Aorta (tissue), 5 donors: ENCODE results near the gene GARIN5B. TPM values are rescaled to one million over a fixed set of nuclear protein-coding genes. Genes with fewer than 3 reads are reported as not detected.
A peak's percentile ranks its signal among the peaks of the same experiment; 100 is the strongest.

Experiments used
- ATAC-seq: fragments of 200-7000 bp; cut with Tn5 transposase; one replicate; pipeline ENCODE4 v1.9.1; 2022; ENCODE audit warnings: moderate library complexity; ENCODE audit not compliant: low FRiP score
- DNase-seq, 2 donors: peaks; one replicate each; pipeline ENCODE4 v3.0.0-alpha.2; 2020
- H3K27ac ChIP-seq, 2 donors: one replicate each; pipeline ENCODE4 v1.5.1; 2013; ENCODE audit warnings: low read length in 2 of 2, mild to moderate bottlenecking in 2 of 2, moderate library complexity in 2 of 2, control low read depth in 1 of 2, inconsistent platforms in 1 of 2, low read depth in 1 of 2
- H3K27me3 ChIP-seq, 2 donors: one replicate each; pipeline ENCODE4 v1.6.1; 2013; ENCODE audit warnings: control low read depth in 1 of 2, low read length in 1 of 2, mild to moderate bottlenecking in 1 of 2, moderate library complexity in 1 of 2; ENCODE audit not compliant: insufficient read depth in 2 of 2, control insufficient read depth in 1 of 2
- H3K36me3 ChIP-seq, 2 donors: one replicate each; pipeline ENCODE4 v1.6.1; 2013; ENCODE audit warnings: control low read depth in 1 of 2, low read length in 1 of 2, mild to moderate bottlenecking in 1 of 2; ENCODE audit not compliant: insufficient read depth in 2 of 2, control insufficient read depth in 1 of 2
- H3K4me1 ChIP-seq, 2 donors: one replicate each; pipeline ENCODE4 v1.6.1; 2013; ENCODE audit warnings: low read length in 2 of 2, control low read depth in 1 of 2, mild to moderate bottlenecking in 1 of 2, moderate library complexity in 1 of 2; ENCODE audit not compliant: insufficient read depth in 2 of 2, control insufficient read depth in 1 of 2
- H3K4me3 ChIP-seq, 2 donors: one replicate each; pipeline ENCODE4 v1.5.1; 2013; ENCODE audit warnings: low read length in 2 of 2, control low read depth in 1 of 2, mild to moderate bottlenecking in 1 of 2
- H3K9me3 ChIP-seq: one replicate; pipeline ENCODE4 v1.6.1; 2013; ENCODE audit warnings: mild to moderate bottlenecking, low read length; ENCODE audit not compliant: control insufficient read depth
- WGBS, 2 donors: extraction: QIAGEN DNeasy Blood & Tissue Kit; methylation state at CpG; one replicate each; pipeline ENCODE4 v1.1.7; 2013; 5-methylcytosine and 5-hydroxymethylcytosine counted together
- intact Hi-C, 2 donors: fragments of 100-400 bp; cut with DNase I; formaldehyde crosslinking; loops; one replicate each; pipeline versions ENCODE4 v1.14.2 to v1.15.0; 2022
- polyA plus RNA-seq, 2 donors: library from polyadenylated mRNA; stranded (reverse); fragments of 200-250 nt; gene quantifications; one replicate each; pipeline ENCODE4 v1.2.3, GENCODE V29; 2013
- total RNA-seq, 2 donors: library from RNA; stranded (reverse); fragmentation: NEBNext Ultra II Directional; extraction: Animal tissue kit (Norgen Biotek cat#: 25700); gene quantifications; one replicate each; pipeline ENCODE4 v1.2.1, GENCODE V29; 2021
- donor health status: healthy with polysubstance abuse.
- donor health status: Bipolar disorder and iron deficiency.
- donor health status: DM: no; HTN: no; CAD: no.
- donor health status: DM: no; HTN: no; CAD: no.
- donor health status: DM: yes; HTN: yes; CAD: no.

GARIN5B gene
- total and polyA plus RNA-seq, 4 donors: not detected

DNA sequence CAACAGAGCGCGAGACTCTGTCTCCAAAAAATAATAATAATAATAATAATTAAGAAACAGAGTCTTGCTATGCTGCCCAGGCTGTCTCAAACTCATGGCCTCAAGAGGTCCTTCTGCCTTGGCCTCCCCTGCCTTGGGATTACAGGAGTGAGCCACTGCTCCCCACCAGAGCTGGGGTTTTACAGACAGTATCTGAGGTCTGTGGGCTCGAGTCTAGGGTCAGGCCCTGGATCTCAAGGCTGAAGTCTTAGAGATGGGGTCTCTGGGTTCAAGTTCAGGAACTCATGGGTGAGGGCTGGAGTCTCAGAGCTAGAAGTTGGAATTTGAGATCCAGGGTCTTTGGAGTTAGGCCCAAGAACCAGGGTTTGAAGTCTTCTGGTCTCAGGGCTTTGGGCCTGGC, 3.7 kb upstream of the GARIN5B start:
- Histone ChIP-seq H3K4me3 (no peak overlapping the region), H3K4me1 (no peaks in the 10 kb centered on the region), H3K9me3 (no peaks in the 10 kb centered on the region), H3K36me3 (no peaks in the 10 kb centered on the region), H3K27me3 (no peaks in the 10 kb centered on the region), H3K27ac (no peak overlapping the region)
- ATAC-seq (no peak), DNase-seq (no peak)
- intact Hi-C loops: no loop called here
- WGBS, 2 donors: 68 to 78% methylated on average over 3 of the region's 3 CpGs

DNA sequence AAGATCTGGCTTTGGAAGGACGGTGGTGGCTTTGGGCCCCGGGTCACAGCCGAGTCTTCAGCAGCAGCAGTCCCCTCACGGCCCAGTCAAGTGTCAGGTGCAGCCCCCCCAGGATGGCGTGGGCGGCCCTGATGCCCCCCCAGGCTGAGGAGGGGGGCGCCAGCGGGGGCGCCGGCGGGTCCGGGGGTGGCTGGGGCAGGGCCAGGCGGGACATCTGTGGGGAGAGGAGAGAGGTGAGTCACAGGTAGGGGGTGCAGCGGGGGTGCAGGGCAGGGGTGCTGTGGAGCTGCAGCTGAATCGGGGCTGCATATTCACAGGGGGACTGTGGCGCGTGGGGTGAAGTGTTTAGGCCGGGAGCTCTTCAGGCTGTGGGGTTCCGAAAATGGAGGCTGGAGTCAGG, 2.9 kb upstream of the GARIN5B start:
- no peaks in the 10 kb centered on the region for H3K36me3 ChIP-seq
- 77 to 78% methylated on average over 18 to 19 of the region's 19 CpGs for WGBS, 2 donors
- no peaks in the 10 kb centered on the region for H3K9me3 ChIP-seq
- H3K4me3 ChIP-seq: no peak overlapping the region
- DNase-seq (peak in 1 of 2 donors; percentile 30), ATAC-seq (no peak)
- intact Hi-C loops: no loop called here
- no peaks in the 10 kb centered on the region for H3K27me3 ChIP-seq
- no peak overlapping the region for H3K27ac ChIP-seq
- H3K4me1 ChIP-seq: no peaks in the 10 kb centered on the region

DNA sequence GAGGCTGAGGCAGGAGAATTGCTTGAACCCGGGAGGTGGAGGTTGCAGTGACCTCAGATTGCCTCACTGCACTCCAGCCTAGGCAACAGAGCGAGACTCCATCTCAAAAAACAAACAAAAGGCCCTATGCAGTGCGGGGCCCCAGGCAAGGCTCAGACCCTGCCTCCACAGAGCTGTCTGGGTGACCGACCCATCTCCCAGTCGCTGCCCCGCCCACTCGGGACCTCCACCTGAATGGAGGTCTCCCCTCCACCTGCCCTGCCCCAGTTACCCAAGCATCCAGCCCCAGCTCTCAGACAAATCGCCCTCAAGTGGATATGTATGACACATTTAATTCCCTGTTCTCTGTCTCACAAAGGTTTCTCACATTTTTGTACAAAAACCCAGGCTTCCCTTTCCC, 2.2 kb upstream of the GARIN5B start:
- Histone ChIP-seq H3K4me1 (no peaks in the 10 kb centered on the region), H3K27me3 (no peaks in the 10 kb centered on the region), H3K4me3 (no peak overlapping the region), H3K36me3 (no peaks in the 10 kb centered on the region), H3K9me3 (no peaks in the 10 kb centered on the region), H3K27ac (no peak overlapping the region)
- ATAC-seq (no peak), DNase-seq (peak in 1 of 2 donors; percentile 34)
- intact Hi-C loops: no loop called here
- WGBS, 2 donors: 90 to 91% methylated on average over 8 of the region's 8 CpGs

DNA sequence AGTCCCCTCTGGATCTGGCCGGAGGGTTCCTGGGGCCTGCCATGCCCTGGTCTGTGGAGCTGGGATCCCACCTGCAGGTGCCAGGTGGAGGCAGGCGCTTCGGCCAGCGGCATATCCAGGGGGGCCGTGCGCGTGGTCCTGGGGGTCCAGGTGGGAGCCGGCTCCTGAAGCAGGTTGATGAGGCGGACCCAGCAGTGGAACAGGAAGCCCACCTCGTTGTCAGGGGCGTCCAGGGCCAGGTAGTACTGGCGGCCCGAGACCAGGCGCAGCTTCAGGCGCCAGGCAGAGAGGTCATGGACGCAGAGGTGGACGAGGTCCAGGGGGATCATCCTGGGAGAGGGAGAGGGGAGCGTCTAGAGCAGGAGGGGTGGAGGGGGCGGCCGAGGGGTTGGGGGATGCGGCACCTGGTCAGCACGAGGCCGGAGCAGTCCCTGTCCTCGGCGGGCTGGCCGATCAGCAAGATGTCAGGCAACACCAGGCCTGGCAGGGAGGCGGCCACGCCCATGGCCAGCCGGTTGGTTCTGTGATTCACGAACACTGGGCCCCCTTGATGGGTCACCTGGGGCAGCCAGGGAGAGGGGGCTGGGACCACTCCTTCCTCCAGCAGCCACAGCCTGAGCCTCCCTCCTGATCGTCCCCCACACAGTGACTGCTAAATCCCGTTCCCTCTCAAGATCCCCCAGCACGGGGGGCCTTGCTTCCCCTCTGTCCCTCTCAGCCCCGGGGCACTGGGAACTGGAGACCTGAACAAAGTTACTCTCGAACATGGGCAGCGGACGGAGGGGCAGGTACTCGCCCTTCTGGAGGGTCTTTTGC, 678 bp downstream of the GARIN5B start:
- Histone ChIP-seq H3K4me1 (no peaks in the 10 kb centered on the region), H3K4me3 (no peak overlapping the region), H3K9me3 (no peaks in the 10 kb centered on the region), H3K27me3 (no peaks in the 10 kb centered on the region), H3K27ac (no peak overlapping the region), H3K36me3 (no peaks in the 10 kb centered on the region)
- peak; percentile 37 to 72 for DNase-seq
- no peak for ATAC-seq
- 74 to 75% methylated on average over 36 to 38 of the region's 38 CpGs for WGBS, 2 donors
- intact Hi-C loops: no loop called here

DNA sequence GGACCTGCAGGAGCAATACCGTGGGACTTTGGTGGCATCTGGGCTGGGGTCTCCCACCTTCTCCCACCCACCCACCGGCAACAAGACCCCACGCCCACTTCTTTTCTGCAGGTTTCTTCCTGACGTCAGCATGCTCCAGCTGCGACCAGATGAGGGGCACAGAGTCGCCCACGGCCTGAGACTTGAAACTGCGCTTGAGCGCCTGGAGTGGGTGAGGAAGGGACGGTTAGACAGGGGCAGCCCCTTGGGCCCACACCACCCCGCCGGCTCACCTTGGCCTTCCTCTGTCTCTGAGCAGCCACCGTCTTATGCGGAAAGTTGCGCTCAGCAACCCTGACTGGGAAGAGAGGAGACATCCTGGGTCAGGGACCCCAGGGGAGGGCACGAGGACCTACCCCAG, 2.2 kb downstream of the GARIN5B start:
- Histone ChIP-seq H3K36me3 (no peaks in the 10 kb centered on the region), H3K27ac (no peak overlapping the region), H3K4me3 (no peak overlapping the region), H3K27me3 (no peaks in the 10 kb centered on the region), H3K4me1 (no peaks in the 10 kb centered on the region), H3K9me3 (no peaks in the 10 kb centered on the region)
- no peak for DNase-seq
- no peak for ATAC-seq
- 94 to 97% methylated on average over 16 of the region's 16 CpGs for WGBS, 2 donors
- intact Hi-C loops: no loop called here

DNA sequence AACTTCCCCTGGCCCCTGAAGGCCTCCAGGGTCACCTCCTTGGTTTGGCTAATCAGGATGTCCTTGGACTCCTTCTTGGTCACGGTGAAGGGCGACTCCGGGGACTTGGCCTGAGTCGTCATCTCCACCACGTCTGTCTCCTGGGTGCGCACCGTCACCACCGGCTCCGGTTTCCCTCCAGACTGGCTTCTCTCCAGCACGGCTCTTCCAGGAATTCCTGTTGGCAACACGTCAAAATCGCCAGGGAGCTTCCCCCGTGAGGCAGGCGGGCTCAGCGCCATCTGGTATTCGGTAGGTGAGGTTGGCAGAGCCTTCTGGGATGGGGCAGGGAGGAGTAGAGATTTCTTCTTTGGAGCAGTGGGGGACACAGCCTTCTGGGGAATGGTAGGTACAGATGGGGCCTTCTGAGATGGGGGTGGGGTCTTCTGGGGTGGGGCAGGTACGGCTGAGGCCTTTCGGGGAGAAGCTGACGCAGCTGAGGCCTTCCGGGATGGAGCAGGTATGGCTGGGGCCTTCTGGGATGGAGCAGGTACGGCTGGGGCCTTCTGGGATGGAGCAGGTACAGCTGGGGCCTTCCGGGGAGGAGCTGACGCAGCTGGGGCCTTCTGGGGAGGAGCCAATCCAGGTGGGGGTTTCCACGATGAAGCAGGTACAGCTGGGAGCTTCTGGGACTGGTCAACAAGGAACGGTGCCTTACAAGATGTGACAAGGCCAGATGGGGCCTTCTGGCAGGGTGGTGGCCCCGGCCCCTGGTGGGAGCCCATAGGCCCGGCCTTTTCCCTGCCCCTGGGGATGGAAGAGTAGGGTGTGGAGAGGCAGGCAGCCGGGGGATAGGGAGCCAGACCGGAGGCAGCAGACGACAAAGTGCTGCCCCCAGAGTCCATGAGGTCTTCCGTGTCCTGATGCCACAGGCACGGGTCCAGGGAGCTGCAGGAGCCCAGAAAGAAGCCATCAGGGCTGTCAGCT, 3.8 kb downstream of the GARIN5B start:
- intact Hi-C loops: no loop called here
- WGBS, 2 donors: 81 to 82% methylated on average over 31 to 32 of the region's 32 CpGs
- no peak overlapping the region for H3K4me3 ChIP-seq
- no peaks in the 10 kb centered on the region for H3K36me3 ChIP-seq
- H3K27ac ChIP-seq: no peak overlapping the region
- H3K9me3 ChIP-seq: no peaks in the 10 kb centered on the region
- no peaks in the 10 kb centered on the region for H3K4me1 ChIP-seq
- DNase-seq: no peak
- no peaks in the 10 kb centered on the region for H3K27me3 ChIP-seq
- ATAC-seq: no peak

DNA sequence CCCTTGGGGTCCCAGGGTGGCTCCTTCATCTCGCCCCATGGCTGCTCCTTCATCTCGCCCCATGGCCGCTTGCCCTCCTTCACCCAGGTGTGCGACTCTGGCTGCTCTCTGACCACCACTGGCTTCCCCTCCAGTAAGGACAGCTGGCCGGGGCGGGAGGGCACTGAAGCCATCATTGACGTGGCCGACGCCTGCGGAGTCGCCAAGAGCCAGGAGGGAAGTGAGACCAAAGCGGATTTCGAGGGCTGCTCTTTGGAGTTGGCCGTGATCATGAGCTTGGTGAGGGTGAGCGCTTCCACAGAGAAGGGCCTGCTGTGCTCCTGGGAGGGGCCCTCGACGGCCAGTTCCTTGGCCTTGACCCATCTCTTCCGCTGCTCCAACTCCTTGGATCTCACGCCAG, 4.6 kb downstream of the GARIN5B start:
- DNase-seq: no peak
- 88 to 91% methylated on average over 19 of the region's 19 CpGs for WGBS, 2 donors
- no peak overlapping the region for H3K27ac ChIP-seq
- H3K4me1 ChIP-seq: no peaks in the 10 kb centered on the region
- no peaks in the 10 kb centered on the region for H3K9me3 ChIP-seq
- intact Hi-C loops: no loop called here
- no peaks in the 10 kb centered on the region for H3K36me3 ChIP-seq
- H3K4me3 ChIP-seq: no peak overlapping the region
- no peak for ATAC-seq
- no peaks in the 10 kb centered on the region for H3K27me3 ChIP-seq

DNA sequence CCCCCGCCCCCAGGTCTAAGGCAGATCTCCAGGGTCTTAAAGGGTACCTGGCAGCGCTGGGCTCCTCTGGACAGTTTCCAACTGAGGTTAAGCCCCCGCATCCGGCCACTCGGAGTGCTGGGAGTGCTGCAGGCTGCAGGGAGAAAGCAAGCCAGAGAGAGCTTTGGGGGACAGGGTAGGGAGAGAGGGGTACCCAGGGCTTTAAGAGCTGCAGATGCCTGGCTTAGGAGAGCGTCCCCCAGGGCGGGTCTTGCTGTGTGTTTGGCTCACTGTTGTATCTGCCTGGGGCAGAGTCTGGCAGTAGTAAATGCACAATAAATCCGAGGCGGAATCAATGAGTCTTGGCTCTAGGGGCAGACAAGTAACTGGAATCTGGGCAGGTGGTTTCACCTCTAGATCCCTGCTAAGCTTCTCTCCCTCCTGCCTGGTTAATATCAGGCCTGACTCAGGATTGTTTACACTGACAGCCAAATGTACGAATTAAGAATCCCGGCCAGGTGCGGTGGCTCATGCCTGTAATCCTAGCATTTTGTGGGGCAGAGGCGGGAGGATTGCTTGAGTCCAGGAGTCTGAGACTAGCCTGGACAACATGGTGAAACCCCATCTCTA, 7.7 kb downstream of the GARIN5B start:
- 26 to 32% methylated on average over 12 to 13 of the region's 13 CpGs for WGBS, 2 donors
- Histone ChIP-seq H3K36me3 (no peaks in the 10 kb centered on the region), H3K4me1 (no peaks in the 10 kb centered on the region), H3K27ac (no peak overlapping the region), H3K27me3 (no peaks in the 10 kb centered on the region), H3K9me3 (no peaks in the 10 kb centered on the region), H3K4me3 (no peak overlapping the region)
- DNase-seq (no peak), ATAC-seq (no peak)
- intact Hi-C loops: no loop called here
